HL-60 (cell line): ENCODE measurements around the gene CDH15.

Source experiments
- CTCF ChIP-seq: IDR thresholded peaks from one replicate; pipeline ENCODE4 v1.5.1; 2011; ENCODE audit warnings: low read length, control low read depth, inconsistent platforms; ENCODE audit not compliant: insufficient read depth
- POLR2AphosphoS5 ChIP-seq: IDR thresholded peaks from 2 replicates; pipeline ENCODE4 v1.6.1; 2012; ENCODE audit warnings: low read depth
- REST ChIP-seq: IDR thresholded peaks from 2 replicates; pipeline ENCODE4 v1.6.1; 2012; ENCODE audit warnings: low read depth; ENCODE audit not compliant: insufficient replicate concordance
- SPI1 ChIP-seq: IDR thresholded peaks from 2 replicates; pipeline ENCODE4 v1.6.1; 2012; ENCODE audit warnings: low read depth, mild to moderate bottlenecking, borderline replicate concordance

GRCh38 chr16:89172171-89172527, 601 bp downstream of the CDH15 start:
- TF ChIP-seq CTCF (no peak), POLR2AphosphoS5 (no peak), REST (no peak), SPI1 (no peak)
